H9 (cell line): ENCODE measurements around the gene UTP4. TPM values are rescaled to one million over a fixed set of nuclear protein-coding genes. Genes with fewer than 3 reads are reported as not detected.

ENCODE experiments used
- DNase-seq: peaks from one replicate; pipeline ENCODE4 v3.0.0-alpha.2; 2017
- H2AFZ ChIP-seq: one replicate; pipeline ENCODE4 v1.6.1; 2013; ENCODE audit warnings: mild to moderate bottlenecking, low read length, control low read depth, moderate library complexity
- H2AK5ac ChIP-seq: 2 replicates; pipeline ENCODE4 v1.6.1; 2013; ENCODE audit warnings: low read length, control low read depth, mixed read lengths; ENCODE audit not compliant: insufficient read length
- H2BK120ac ChIP-seq: one replicate; pipeline ENCODE4 v1.6.1; 2013; ENCODE audit warnings: low read depth, mild to moderate bottlenecking, low read length, control low read depth, inconsistent platforms; ENCODE audit not compliant: poor library complexity, severe bottlenecking
- H2BK12ac ChIP-seq: 2 replicates; pipeline ENCODE4 v1.6.1; 2013; ENCODE audit warnings: low read length, control low read depth, mixed read lengths, low read depth; ENCODE audit not compliant: insufficient read length
- H2BK15ac ChIP-seq: 2 replicates; pipeline ENCODE4 v1.6.1; 2013; ENCODE audit warnings: low read depth, low read length, control low read depth
- H2BK20ac ChIP-seq: one replicate; pipeline ENCODE4 v1.6.1; 2013; ENCODE audit warnings: low read depth, mild to moderate bottlenecking, low read length, control low read depth, inconsistent platforms; ENCODE audit not compliant: poor library complexity, severe bottlenecking
- H2BK5ac ChIP-seq: 2 replicates; pipeline ENCODE4 v1.6.1; 2013; ENCODE audit warnings: low read length, control low read depth, mixed read lengths; ENCODE audit not compliant: insufficient read length
- H3K14ac ChIP-seq: 2 replicates; pipeline ENCODE4 v1.6.1; 2013; ENCODE audit warnings: low read length, control low read depth; ENCODE audit not compliant: insufficient read depth
- H3K18ac ChIP-seq: 2 replicates; pipeline ENCODE4 v1.6.1; 2013; ENCODE audit warnings: low read depth, mild to moderate bottlenecking, mixed read lengths, low read length, control low read depth; ENCODE audit not compliant: insufficient read length
- H3K23ac ChIP-seq: 2 replicates; pipeline ENCODE4 v1.6.1; 2013; ENCODE audit warnings: low read length, control low read depth, mixed read lengths, low read depth; ENCODE audit not compliant: insufficient read length
- H3K23me2 ChIP-seq: 2 replicates; pipeline ENCODE4 v1.6.1; 2013; ENCODE audit warnings: low read depth, mild to moderate bottlenecking, mixed read lengths, low read length, control low read depth; ENCODE audit not compliant: insufficient read length, poor library complexity, severe bottlenecking
- H3K27ac ChIP-seq: 2 replicates; pipeline ENCODE4 v1.5.1; 2013; ENCODE audit warnings: low read length, control low read depth, mixed read lengths, low read depth; ENCODE audit not compliant: insufficient read length
- H3K27me3 ChIP-seq: 2 replicates; pipeline ENCODE4 v1.6.1; 2013; ENCODE audit warnings: low read length, control low read depth, inconsistent platforms; ENCODE audit not compliant: insufficient read depth
- H3K4ac ChIP-seq: 2 replicates; pipeline ENCODE4 v1.6.1; 2013; ENCODE audit warnings: low read depth, mild to moderate bottlenecking, control low read depth, inconsistent platforms, low read length, moderate library complexity
- H3K4me1 ChIP-seq: 2 replicates; pipeline ENCODE4 v1.6.1; 2013; ENCODE audit warnings: low read length, control low read depth, inconsistent platforms; ENCODE audit not compliant: insufficient read depth
- H3K4me2 ChIP-seq: 2 replicates; pipeline ENCODE4 v1.6.1; 2013; ENCODE audit warnings: low read length, control low read depth, mixed read lengths; ENCODE audit not compliant: insufficient read length, insufficient read depth
- H3K56ac ChIP-seq: 2 replicates; pipeline ENCODE4 v1.6.1; 2013; ENCODE audit warnings: low read depth, mild to moderate bottlenecking, mixed read lengths, low read length, control low read depth; ENCODE audit not compliant: insufficient read length
- H3K79me1 ChIP-seq: 2 replicates; pipeline ENCODE4 v1.6.1; 2013; ENCODE audit warnings: low read depth, mild to moderate bottlenecking, moderate library complexity, low read length, control low read depth, inconsistent platforms; ENCODE audit not compliant: insufficient read depth, poor library complexity, severe bottlenecking
- H3K79me2 ChIP-seq: 2 replicates; pipeline ENCODE4 v1.6.1; 2013; ENCODE audit warnings: low read length, control low read depth, inconsistent platforms; ENCODE audit not compliant: insufficient read depth
- H3K9ac ChIP-seq: 2 replicates; pipeline ENCODE4 v1.6.1; 2013; ENCODE audit warnings: low read length, control low read depth, mixed read lengths; ENCODE audit not compliant: insufficient read length; ENCODE audit errors: extremely low read depth
- H3K9me3 ChIP-seq: one replicate; pipeline ENCODE4 v1.6.1; 2013; ENCODE audit warnings: low read depth, low read length, inconsistent platforms; ENCODE audit not compliant: control insufficient read depth
- H3T11ph ChIP-seq: one replicate; pipeline ENCODE4 v1.6.1; 2013; ENCODE audit warnings: mild to moderate bottlenecking, low read length, control low read depth, inconsistent platforms
- H4K20me1 ChIP-seq: one replicate; pipeline ENCODE4 v1.6.1; 2013; ENCODE audit not compliant: control insufficient read depth, insufficient read length, insufficient read depth
- H4K5ac ChIP-seq: 2 replicates; pipeline ENCODE4 v1.6.1; 2013; ENCODE audit warnings: low read depth, mild to moderate bottlenecking, mixed read lengths, low read length, control low read depth; ENCODE audit not compliant: insufficient read length
- H4K8ac ChIP-seq: replicated peaks from 2 replicates; pipeline ENCODE4 v1.6.1; 2013; ENCODE audit warnings: low read length, control low read depth, mixed read lengths, low read depth; ENCODE audit not compliant: insufficient read length
- H4K91ac ChIP-seq: 2 replicates; pipeline ENCODE4 v1.6.1; 2013; ENCODE audit warnings: low read depth, mild to moderate bottlenecking, moderate library complexity, mixed read lengths, low read length, control low read depth; ENCODE audit not compliant: insufficient read length
- H3K27ac Mint-ChIP-seq, 3 experiments: 2 replicates in 2 of 3; 3 replicates in 1 of 3; pipeline ENCODE4 v1.8.0; 2020 to 2021; ENCODE audit warnings: mixed read lengths in 3 of 3, mild to moderate bottlenecking in 1 of 3, moderate library complexity in 1 of 3
- H3K27me3 Mint-ChIP-seq: 2 replicates; pipeline ENCODE4 v1.8.0; 2021; ENCODE audit warnings: low read depth, mild to moderate bottlenecking, moderate library complexity, mixed read lengths
- H3K36me3 Mint-ChIP-seq, 3 experiments: 2 replicates in 2 of 3; 3 replicates in 1 of 3; pipeline ENCODE4 v1.8.0; 2020 to 2021; ENCODE audit warnings: low read depth in 3 of 3, mixed read lengths in 3 of 3; ENCODE audit not compliant: insufficient read depth in 1 of 3
- H3K4me1 Mint-ChIP-seq, 2 experiments: 2 replicates each; pipeline ENCODE4 v1.8.0; 2020; ENCODE audit warnings: mixed read lengths in 2 of 2
- H3K4me3 Mint-ChIP-seq, 2 experiments: 2 replicates in 1 of 2; 3 replicates in 1 of 2; pipeline ENCODE4 v1.8.0; 2020 to 2021; ENCODE audit warnings: mild to moderate bottlenecking in 2 of 2, mixed read lengths in 2 of 2, moderate library complexity in 1 of 2
- H3K9me3 Mint-ChIP-seq, 2 experiments: 2 replicates in 1 of 2; 3 replicates in 1 of 2; pipeline ENCODE4 v1.8.0; 2020; ENCODE audit warnings: mild to moderate bottlenecking in 2 of 2, mixed read lengths in 2 of 2, moderate library complexity in 1 of 2
- WGBS: extraction: QIAGEN DNeasy Blood & Tissue Kit; methylation state at CpG from one replicate; pipeline ENCODE4 v1.1.7; 2013; ENCODE audit warnings: missing lambda C conversion rate, low lambda C conversion rate, mixed read lengths; ENCODE audit not compliant: insufficient read length; ENCODE audit errors: extremely low coverage; 5-methylcytosine and 5-hydroxymethylcytosine counted together
- total RNA-seq: library from RNA; stranded (reverse); gene quantifications from 2 replicates; pipeline ENCODE4 v1.2.1, GENCODE V29; 2021
- TF ChIP-seq, protein P1 (sequence below): fragments of 200-600 bp; sonication (generic); conservative IDR thresholded peaks from 3 replicates; pipeline ENCODE4 v1.8.0; 2021; ENCODE audit warnings: antibody characterized with exemption, mild to moderate bottlenecking

UTP4 gene
- total RNA-seq, 1 experiment from 2014 or later, result 94.0 TPM

GRCh38 chr16:69113216-69113615, 19.2 kb upstream of the UTP4 start:
- Histone ChIP-seq H2BK15ac (no peak overlapping the region), H3K4ac (no peak overlapping the region), H3K9ac (no peak overlapping the region), H3K23ac (no peak overlapping the region), H2BK120ac (no peak overlapping the region), H3K14ac (no peak overlapping the region), H2AK5ac (no peak overlapping the region), H3K9me3 (no peaks in the 10 kb centered on the region), H3K79me2 (peaks cover 8% of the 10 kb centered on the region; the same call in 1 of the 2 replicates), H3K18ac (no peak overlapping the region), H2AFZ (no peak overlapping the region), H3T11ph (no peak overlapping the region), H4K20me1 (no peaks in the 10 kb centered on the region), H2BK12ac (no peak overlapping the region), H4K5ac (no peak overlapping the region), H2BK20ac (no peak overlapping the region), H3K56ac (no peak overlapping the region), H3K23me2 (peaks cover 2% of the 10 kb centered on the region), H3K4me1 (peaks cover 7% of the 10 kb centered on the region; the same call in 1 of the 2 replicates), H2BK5ac (no peak overlapping the region), H3K27ac (no peak overlapping the region), H3K4me2 (no peak overlapping the region), H3K79me1 (no peaks in the 10 kb centered on the region), H3K27me3 (no peaks in the 10 kb centered on the region), H4K8ac (no peak overlapping the region), H4K91ac (no peak overlapping the region)
- H3K36me3 Mint-ChIP-seq, result peaks cover 69 to 91% (median 81%) of the 10 kb centered on the region in 3 experiments
- no CpG with 5 or more reads among the region's 7 CpGs for WGBS
- H3K4me3 Mint-ChIP-seq, result no peak overlapping the region
- TF ChIP-seq, protein P1, sequence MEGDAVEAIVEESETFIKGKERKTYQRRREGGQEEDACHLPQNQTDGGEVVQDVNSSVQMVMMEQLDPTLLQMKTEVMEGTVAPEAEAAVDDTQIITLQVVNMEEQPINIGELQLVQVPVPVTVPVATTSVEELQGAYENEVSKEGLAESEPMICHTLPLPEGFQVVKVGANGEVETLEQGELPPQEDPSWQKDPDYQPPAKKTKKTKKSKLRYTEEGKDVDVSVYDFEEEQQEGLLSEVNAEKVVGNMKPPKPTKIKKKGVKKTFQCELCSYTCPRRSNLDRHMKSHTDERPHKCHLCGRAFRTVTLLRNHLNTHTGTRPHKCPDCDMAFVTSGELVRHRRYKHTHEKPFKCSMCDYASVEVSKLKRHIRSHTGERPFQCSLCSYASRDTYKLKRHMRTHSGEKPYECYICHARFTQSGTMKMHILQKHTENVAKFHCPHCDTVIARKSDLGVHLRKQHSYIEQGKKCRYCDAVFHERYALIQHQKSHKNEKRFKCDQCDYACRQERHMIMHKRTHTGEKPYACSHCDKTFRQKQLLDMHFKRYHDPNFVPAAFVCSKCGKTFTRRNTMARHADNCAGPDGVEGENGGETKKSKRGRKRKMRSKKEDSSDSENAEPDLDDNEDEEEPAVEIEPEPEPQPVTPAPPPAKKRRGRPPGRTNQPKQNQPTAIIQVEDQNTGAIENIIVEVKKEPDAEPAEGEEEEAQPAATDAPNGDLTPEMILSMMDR, result no peak
- H3K4me1 Mint-ChIP-seq, result peaks cover 17 to 27% of the 10 kb centered on the region in 2 experiments
- peak overlapping the region in 1 of 3 experiments; percentile 88; a peak in 2 of 7 replicates for H3K27ac Mint-ChIP-seq
- H3K27me3 Mint-ChIP-seq, result no peaks in the 10 kb centered on the region
- no peaks in the 10 kb centered on the region; a peak in 1 of 5 replicates for H3K9me3 Mint-ChIP-seq
- DNase-seq, result no peak
